A549 treated with GW870086 at 1 μM for 4 hours (cell line): ENCODE measurements around the gene PRR20D. TPM values are rescaled to one million over a fixed set of nuclear protein-coding genes. Genes with fewer than 3 reads are reported as not detected.

Experiments
- total RNA-seq: library from RNA; stranded (reverse); fragments of 200-300 nt; extraction: Qiagen RNA extraction; gene quantifications from 5 replicates; pipeline ENCODE4 v1.2.3, GENCODE V29; 2022; ENCODE audit warnings: low read depth

The PRR20D gene
- total RNA-seq, result not detected in 5 replicates

DNA sequence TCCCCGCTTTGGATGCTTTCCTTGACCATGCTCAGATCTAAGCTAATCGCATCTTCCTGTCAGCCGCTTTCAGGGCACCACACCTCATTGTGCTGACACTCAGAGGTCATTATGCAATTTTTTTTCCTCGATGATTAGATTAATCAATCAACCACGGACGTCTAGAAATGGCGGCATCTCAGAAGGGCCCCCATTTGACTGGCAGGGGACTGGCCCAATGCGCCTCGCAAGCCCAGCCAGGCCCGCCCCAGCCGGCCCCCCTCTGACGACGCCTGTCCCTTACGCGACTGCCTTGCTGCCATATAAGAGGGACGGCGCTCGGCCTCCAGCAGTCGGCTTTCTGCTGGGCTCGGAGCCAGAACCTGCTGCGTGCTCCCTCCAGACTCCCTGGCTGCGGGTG, at the start of gene PRR20D:
Gene PRR20D, plus strand, starts transcription at position 301 of the 400 bp plus-strand sequence. CDS start 387 bp downstream, outside the sequence.

DNA sequence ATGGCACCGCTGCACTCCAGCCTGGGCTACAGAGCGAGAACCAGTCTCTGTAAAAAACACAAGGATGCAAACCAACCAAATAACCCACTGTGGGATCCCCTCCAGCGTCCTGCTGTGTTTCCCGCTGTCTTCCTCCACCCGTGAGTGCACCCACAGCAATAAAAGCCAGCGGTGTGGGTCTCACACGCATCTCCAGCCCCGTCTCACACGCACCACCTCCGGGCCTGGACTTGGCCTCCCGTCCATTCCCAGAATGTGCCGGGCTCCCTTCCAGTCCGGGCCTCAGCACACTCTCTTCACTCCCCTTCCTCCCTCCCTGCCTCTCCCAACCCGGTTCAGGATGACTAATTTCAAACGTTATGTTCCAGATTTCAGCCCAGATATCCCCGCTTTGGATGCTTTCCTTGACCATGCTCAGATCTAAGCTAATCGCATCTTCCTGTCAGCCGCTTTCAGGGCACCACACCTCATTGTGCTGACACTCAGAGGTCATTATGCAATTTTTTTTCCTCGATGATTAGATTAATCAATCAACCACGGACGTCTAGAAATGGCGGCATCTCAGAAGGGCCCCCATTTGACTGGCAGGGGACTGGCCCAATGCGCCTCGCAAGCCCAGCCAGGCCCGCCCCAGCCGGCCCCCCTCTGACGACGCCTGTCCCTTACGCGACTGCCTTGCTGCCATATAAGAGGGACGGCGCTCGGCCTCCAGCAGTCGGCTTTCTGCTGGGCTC, 20.0 kb upstream of the PRR20D start, which contains the start of gene PRR20A:
Gene PRR20A, plus strand, starts transcription at position 684 of the 734 bp plus-strand sequence. CDS start 387 bp downstream, outside the sequence.

DNA sequence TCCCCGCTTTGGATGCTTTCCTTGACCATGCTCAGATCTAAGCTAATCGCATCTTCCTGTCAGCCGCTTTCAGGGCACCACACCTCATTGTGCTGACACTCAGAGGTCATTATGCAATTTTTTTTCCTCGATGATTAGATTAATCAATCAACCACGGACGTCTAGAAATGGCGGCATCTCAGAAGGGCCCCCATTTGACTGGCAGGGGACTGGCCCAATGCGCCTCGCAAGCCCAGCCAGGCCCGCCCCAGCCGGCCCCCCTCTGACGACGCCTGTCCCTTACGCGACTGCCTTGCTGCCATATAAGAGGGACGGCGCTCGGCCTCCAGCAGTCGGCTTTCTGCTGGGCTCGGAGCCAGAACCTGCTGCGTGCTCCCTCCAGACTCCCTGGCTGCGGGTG, 13.2 kb upstream of the PRR20D start, which contains the start of gene PRR20B:
Gene PRR20B, plus strand, starts transcription at position 301 of the 400 bp plus-strand sequence. CDS start 387 bp downstream, outside the sequence.

DNA sequence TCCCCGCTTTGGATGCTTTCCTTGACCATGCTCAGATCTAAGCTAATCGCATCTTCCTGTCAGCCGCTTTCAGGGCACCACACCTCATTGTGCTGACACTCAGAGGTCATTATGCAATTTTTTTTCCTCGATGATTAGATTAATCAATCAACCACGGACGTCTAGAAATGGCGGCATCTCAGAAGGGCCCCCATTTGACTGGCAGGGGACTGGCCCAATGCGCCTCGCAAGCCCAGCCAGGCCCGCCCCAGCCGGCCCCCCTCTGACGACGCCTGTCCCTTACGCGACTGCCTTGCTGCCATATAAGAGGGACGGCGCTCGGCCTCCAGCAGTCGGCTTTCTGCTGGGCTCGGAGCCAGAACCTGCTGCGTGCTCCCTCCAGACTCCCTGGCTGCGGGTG, 6.7 kb upstream of the PRR20D start, which contains the start of gene PRR20C:
Gene PRR20C, plus strand, starts transcription at position 301 of the 400 bp plus-strand sequence. CDS start 387 bp downstream, outside the sequence.

DNA sequence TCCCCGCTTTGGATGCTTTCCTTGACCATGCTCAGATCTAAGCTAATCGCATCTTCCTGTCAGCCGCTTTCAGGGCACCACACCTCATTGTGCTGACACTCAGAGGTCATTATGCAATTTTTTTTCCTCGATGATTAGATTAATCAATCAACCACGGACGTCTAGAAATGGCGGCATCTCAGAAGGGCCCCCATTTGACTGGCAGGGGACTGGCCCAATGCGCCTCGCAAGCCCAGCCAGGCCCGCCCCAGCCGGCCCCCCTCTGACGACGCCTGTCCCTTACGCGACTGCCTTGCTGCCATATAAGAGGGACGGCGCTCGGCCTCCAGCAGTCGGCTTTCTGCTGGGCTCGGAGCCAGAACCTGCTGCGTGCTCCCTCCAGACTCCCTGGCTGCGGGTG, 6.5 kb downstream of the PRR20D start, which contains the start of gene PRR20E:
Gene PRR20E, plus strand, starts transcription at position 301 of the 400 bp plus-strand sequence. CDS start 387 bp downstream, outside the sequence.

Other genes starting within 250 kb of the PRR20D start
- not detected in 5 replicates for gene PRR20A, start 19.7 kb upstream of the PRR20D start, total RNA-seq
- not detected in 5 replicates for gene PRR20B, start 13.1 kb upstream of the PRR20D start, total RNA-seq
- not detected in 5 replicates for gene PRR20C, start 6.6 kb upstream of the PRR20D start, total RNA-seq
- gene PRR20E, start 6.6 kb downstream of the PRR20D start, total RNA-seq, result not detected in 5 replicates